OCI-LY1 (cell line): ENCODE measurements around the gene CCR9.

Source experiments
- CTCF ChIP-seq: fragments of 200-600 bp; sonication (generic), shearing (Covaris generic); IDR thresholded peaks from 2 replicates; pipeline ENCODE4 v1.5.1; 2017; ENCODE audit warnings: mild to moderate bottlenecking, antibody characterized with exemption, low read length, moderate library complexity, mixed read lengths
- EZH2 ChIP-seq: fragments of 200-600 bp; sonication (generic), shearing (Covaris generic); IDR thresholded peaks from 2 replicates; pipeline ENCODE4 v1.8.0; 2017; ENCODE audit warnings: borderline replicate concordance, mixed run types, mild to moderate bottlenecking, antibody characterized with exemption, low read length, moderate library complexity, mixed read lengths

GRCh38 chr3:45907769-45908705 lies 21.7 kb downstream of the CCR9 start:
- TF ChIP-seq CTCF (no peak), EZH2 (no peak)
